Measurements from ENCODE around the gene TST. TPM values are rescaled to one million over a fixed set of nuclear protein-coding genes. Genes with fewer than 3 reads are reported as not detected.

The TST gene
- total RNA-seq: 32.5 and 39.6 TPM in 2 replicates

GRCh38 chr22:37019309-37020191 lies at the start of gene TST, which contains the start of gene MPST:
TST (minus strand) TSS chr22:37019447; CDS start chr22:37018732, 715 bp downstream.
MPST (plus strand) TSS chr22:37019742; CDS start chr22:37019837, 95 bp downstream.

GRCh38 chr22:37051391-37052385 lies 32.4 kb upstream of the TST start, which contains the start of gene KCTD17:
KCTD17 (plus strand) TSS chr22:37051742; CDS start chr22:37051761, 19 bp downstream.

Other genes starting within 250 kb of the TST start
- 11.7 and 12.0 TPM in 2 replicates for gene IFT27, start 243.3 kb downstream of the TST start, total RNA-seq
- not detected in 2 replicates for gene PVALB, start 202.4 kb downstream of the TST start, total RNA-seq
- gene NCF4, start 158.4 kb downstream of the TST start, total RNA-seq: not detected in 2 replicates
- under 0.01 TPM in 2 replicates for gene CSF2RB, start 105.8 kb downstream of the TST start, total RNA-seq
- gene MPST, start 295 bp upstream of the TST start, total RNA-seq: 86.3 and 95.0 TPM in 2 replicates
- 6.5 and 11.0 TPM in 2 replicates for gene KCTD17, start 32.3 kb upstream of the TST start, total RNA-seq
- gene TMPRSS6, start 90.3 kb upstream of the TST start, total RNA-seq: not detected in 2 replicates
- gene IL2RB, start 130.5 kb upstream of the TST start, total RNA-seq: 0.14 TPM in 1 of 2 replicates, not detected in the other
- gene C1QTNF6, start 168.8 kb upstream of the TST start, total RNA-seq: 2.7 and 6.8 TPM in 2 replicates
- not detected in 2 replicates for gene SSTR3, start 193.0 kb upstream of the TST start, total RNA-seq
- 6.5 and 18.8 TPM in 2 replicates for gene RAC2, start 224.8 kb upstream of the TST start, total RNA-seq

Data from nasal cavity respiratory epithelium epithelial cell of viscerocranial mucosa (primary cell).